Nephron (organoid): ENCODE data around the gene PIERCE2.

Experiments used
- H3K27ac Mint-ChIP-seq, 3 experiments: 2 replicates each; pipeline ENCODE4 v1.8.0; 2020; ENCODE audit warnings: mixed read lengths in 3 of 3, mild to moderate bottlenecking in 2 of 3, moderate library complexity in 1 of 3
- H3K27me3 Mint-ChIP-seq: 2 replicates; pipeline ENCODE4 v1.8.0; 2021; ENCODE audit warnings: low read depth, mild to moderate bottlenecking, moderate library complexity, mixed read lengths
- H3K36me3 Mint-ChIP-seq: 2 replicates; pipeline ENCODE4 v1.8.0; 2020; ENCODE audit warnings: low read depth, mixed read lengths
- H3K4me1 Mint-ChIP-seq: 2 replicates; pipeline ENCODE4 v1.8.0; 2020; ENCODE audit warnings: mixed read lengths
- H3K4me3 Mint-ChIP-seq, 3 experiments: 2 replicates each; pipeline ENCODE4 v1.8.0; 2020; ENCODE audit warnings: mild to moderate bottlenecking in 3 of 3, mixed read lengths in 3 of 3, moderate library complexity in 2 of 3
- H3K9me3 Mint-ChIP-seq: 2 replicates; pipeline ENCODE4 v1.8.0; 2020; ENCODE audit warnings: mixed read lengths
- TF ChIP-seq, protein P1 (sequence below), 3 experiments: fragments of 200-600 bp; sonication (generic); IDR thresholded peaks; one replicate each; pipeline ENCODE4 v1.5.0; 2021; ENCODE audit warnings: antibody characterized with exemption in 3 of 3; ENCODE audit not compliant: unreplicated experiment in 3 of 3

Gene PIERCE2

GRCh38 chr15:55372701-55373440 lies 35.4 kb upstream of the PIERCE2 start:
- Mint-ChIP-seq H3K9me3 (no peaks in the 10 kb centered on the region), H3K27ac (no peak overlapping the region), H3K4me1 (no peaks in the 10 kb centered on the region), H3K36me3 (peaks cover 34% of the 10 kb centered on the region), H3K27me3 (no peaks in the 10 kb centered on the region), H3K4me3 (no peak overlapping the region)
- TF ChIP-seq, protein P1, sequence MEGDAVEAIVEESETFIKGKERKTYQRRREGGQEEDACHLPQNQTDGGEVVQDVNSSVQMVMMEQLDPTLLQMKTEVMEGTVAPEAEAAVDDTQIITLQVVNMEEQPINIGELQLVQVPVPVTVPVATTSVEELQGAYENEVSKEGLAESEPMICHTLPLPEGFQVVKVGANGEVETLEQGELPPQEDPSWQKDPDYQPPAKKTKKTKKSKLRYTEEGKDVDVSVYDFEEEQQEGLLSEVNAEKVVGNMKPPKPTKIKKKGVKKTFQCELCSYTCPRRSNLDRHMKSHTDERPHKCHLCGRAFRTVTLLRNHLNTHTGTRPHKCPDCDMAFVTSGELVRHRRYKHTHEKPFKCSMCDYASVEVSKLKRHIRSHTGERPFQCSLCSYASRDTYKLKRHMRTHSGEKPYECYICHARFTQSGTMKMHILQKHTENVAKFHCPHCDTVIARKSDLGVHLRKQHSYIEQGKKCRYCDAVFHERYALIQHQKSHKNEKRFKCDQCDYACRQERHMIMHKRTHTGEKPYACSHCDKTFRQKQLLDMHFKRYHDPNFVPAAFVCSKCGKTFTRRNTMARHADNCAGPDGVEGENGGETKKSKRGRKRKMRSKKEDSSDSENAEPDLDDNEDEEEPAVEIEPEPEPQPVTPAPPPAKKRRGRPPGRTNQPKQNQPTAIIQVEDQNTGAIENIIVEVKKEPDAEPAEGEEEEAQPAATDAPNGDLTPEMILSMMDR (IDR thresholded peaks at IDR 0.05; ENCODE audit: unreplicated experiment in 3 of 3) = no peak

- Mint-ChIP-seq H3K4me3 (no peak overlapping the region), H3K27me3 (no peaks in the 10 kb centered on the region), H3K4me1 (no peaks in the 10 kb centered on the region), H3K9me3 (peaks cover 3% of the 10 kb centered on the region), H3K36me3 (peaks cover 40% of the 10 kb centered on the region), H3K27ac (no peak overlapping the region)
- TF ChIP-seq, protein P1 (IDR thresholded peaks at IDR 0.05; ENCODE audit: unreplicated experiment in 3 of 3) = no peak
Measured at GRCh38 chr15:55379095-55379494, 29.2 kb upstream of the PIERCE2 start.

- Mint-ChIP-seq H3K9me3 (peaks cover 3% of the 10 kb centered on the region), H3K4me3 (no peak overlapping the region), H3K27ac (no peak overlapping the region), H3K36me3 (peaks cover 57% of the 10 kb centered on the region), H3K4me1 (no peaks in the 10 kb centered on the region), H3K27me3 (no peaks in the 10 kb centered on the region)
- TF ChIP-seq, protein P1 (IDR thresholded peaks at IDR 0.05; ENCODE audit: unreplicated experiment in 3 of 3) = no peak
Measured at GRCh38 chr15:55381595-55381994, 26.7 kb upstream of the PIERCE2 start.

GRCh38 chr15:55383687-55384086 lies 24.6 kb upstream of the PIERCE2 start:
- Mint-ChIP-seq H3K4me3 (no peak overlapping the region), H3K36me3 (peaks cover 61% of the 10 kb centered on the region), H3K9me3 (peaks cover 3% of the 10 kb centered on the region), H3K27me3 (no peaks in the 10 kb centered on the region), H3K4me1 (no peaks in the 10 kb centered on the region), H3K27ac (no peak overlapping the region)
- TF ChIP-seq, protein P1 (IDR thresholded peaks at IDR 0.05; ENCODE audit: unreplicated experiment in 3 of 3) = no peak

DNA sequence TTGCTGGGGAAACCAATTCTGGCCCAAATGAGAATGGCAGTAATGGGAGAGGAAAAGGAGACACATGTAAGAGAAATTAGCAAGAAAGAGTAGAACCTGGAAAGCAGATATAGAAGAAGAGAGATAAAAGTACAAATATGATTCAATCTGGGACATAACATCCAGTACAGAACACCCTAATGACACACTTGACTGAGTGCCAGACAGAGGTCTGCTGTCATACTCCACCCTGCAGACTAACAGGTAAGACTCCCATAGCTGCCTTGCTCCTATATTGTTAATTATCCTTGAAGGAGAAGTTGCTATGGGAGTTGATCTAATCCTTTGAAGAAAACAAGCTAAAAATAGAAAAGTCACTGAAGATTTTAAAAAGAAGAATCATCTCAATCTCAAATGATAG lies 21.3 kb upstream of the PIERCE2 start:
- no peak overlapping the region for H3K27ac Mint-ChIP-seq
- no peaks in the 10 kb centered on the region for H3K27me3 Mint-ChIP-seq
- TF ChIP-seq, protein P1 (IDR thresholded peaks at IDR 0.05; ENCODE audit: unreplicated experiment in 3 of 3) = no peak
- H3K36me3 Mint-ChIP-seq = peaks cover 50% of the 10 kb centered on the region
- H3K4me3 Mint-ChIP-seq = no peak overlapping the region
- no peaks in the 10 kb centered on the region for H3K4me1 Mint-ChIP-seq
- H3K9me3 Mint-ChIP-seq = peaks cover 3% of the 10 kb centered on the region

GRCh38 chr15:55389264-55389607 lies 19.1 kb upstream of the PIERCE2 start:
- Mint-ChIP-seq H3K36me3 (peaks cover 32% of the 10 kb centered on the region), H3K4me1 (no peaks in the 10 kb centered on the region), H3K27me3 (no peaks in the 10 kb centered on the region), H3K9me3 (no peaks in the 10 kb centered on the region), H3K27ac (no peak overlapping the region), H3K4me3 (no peak overlapping the region)
- TF ChIP-seq, protein P1 (IDR thresholded peaks at IDR 0.05; ENCODE audit: unreplicated experiment in 3 of 3) = no peak
